ENCODE data around the gene TM9SF3.

- TF ChIP-seq CTCF (IDR thresholded peaks at IDR 0.05; ENCODE audit: low read depth, low read length, poor library complexity, severe bottlenecking) (no peak), EZH2phosphoT487 (IDR thresholded peaks at IDR 0.05; ENCODE audit: borderline replicate concordance, low read length) (no peak)
Observed at GRCh38 chr10:96496281-96496925, 90.4 kb downstream of the TM9SF3 start.
